ENCODE measurements around the gene EXOC2.

EXOC2 gene, protein sequence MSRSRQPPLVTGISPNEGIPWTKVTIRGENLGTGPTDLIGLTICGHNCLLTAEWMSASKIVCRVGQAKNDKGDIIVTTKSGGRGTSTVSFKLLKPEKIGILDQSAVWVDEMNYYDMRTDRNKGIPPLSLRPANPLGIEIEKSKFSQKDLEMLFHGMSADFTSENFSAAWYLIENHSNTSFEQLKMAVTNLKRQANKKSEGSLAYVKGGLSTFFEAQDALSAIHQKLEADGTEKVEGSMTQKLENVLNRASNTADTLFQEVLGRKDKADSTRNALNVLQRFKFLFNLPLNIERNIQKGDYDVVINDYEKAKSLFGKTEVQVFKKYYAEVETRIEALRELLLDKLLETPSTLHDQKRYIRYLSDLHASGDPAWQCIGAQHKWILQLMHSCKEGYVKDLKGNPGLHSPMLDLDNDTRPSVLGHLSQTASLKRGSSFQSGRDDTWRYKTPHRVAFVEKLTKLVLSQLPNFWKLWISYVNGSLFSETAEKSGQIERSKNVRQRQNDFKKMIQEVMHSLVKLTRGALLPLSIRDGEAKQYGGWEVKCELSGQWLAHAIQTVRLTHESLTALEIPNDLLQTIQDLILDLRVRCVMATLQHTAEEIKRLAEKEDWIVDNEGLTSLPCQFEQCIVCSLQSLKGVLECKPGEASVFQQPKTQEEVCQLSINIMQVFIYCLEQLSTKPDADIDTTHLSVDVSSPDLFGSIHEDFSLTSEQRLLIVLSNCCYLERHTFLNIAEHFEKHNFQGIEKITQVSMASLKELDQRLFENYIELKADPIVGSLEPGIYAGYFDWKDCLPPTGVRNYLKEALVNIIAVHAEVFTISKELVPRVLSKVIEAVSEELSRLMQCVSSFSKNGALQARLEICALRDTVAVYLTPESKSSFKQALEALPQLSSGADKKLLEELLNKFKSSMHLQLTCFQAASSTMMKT

DNA sequence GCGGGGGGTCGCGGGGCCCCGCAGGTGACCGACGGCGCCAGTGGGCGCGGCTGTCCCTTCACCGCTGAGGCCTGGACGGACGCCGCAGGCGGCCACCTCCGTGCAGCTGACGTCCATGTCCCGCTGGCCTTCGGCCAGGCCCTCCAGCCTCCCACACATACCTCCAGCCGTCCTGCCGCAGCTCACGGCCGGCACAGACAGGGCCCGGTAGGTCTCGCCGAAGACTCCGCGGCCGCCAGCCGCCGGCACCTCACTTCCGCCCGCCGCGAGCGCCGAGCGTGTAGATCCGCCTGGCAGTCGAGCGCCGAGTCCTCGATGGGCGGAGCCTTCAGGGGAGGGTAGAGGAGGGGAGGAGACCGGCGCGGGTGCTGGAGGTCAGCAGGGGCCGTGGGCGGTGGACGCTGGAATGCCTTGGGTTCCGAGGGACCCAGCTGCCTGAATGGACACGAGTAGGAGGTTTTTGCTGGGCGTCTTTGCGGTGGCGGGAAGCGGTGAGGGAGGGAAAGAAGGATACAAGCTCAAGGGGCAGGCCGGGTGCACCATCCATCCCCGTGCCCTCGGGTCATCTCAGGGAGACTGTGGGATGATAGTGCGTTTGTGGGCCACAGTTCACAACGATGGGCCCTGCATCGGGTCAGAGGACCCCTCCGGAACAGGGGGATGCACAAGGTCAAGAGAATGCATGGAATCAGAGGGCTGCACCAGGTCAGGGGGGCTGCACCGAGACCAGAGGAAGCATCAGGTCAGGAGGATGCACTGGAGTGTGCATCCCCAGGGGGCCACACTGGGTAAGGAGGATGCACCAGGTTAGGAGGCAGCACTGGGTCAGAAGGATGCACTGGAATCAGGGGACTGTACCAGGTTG, at the start of gene EXOC2:
EXOC2 (minus strand) TSS at position 282 of the 865 bp plus-strand sequence. CDS start 55,321 bp downstream, outside the sequence.
- in situ Hi-C loops (cut with HindIII; ENCODE audit: low sequenced_read_pairs), result no loop called here

- in situ Hi-C loops (cut with HindIII; ENCODE audit: low sequenced_read_pairs), result no loop called here
Measured at GRCh38 chr6:741410-742339, 48.7 kb upstream of the EXOC2 start.

DNA sequence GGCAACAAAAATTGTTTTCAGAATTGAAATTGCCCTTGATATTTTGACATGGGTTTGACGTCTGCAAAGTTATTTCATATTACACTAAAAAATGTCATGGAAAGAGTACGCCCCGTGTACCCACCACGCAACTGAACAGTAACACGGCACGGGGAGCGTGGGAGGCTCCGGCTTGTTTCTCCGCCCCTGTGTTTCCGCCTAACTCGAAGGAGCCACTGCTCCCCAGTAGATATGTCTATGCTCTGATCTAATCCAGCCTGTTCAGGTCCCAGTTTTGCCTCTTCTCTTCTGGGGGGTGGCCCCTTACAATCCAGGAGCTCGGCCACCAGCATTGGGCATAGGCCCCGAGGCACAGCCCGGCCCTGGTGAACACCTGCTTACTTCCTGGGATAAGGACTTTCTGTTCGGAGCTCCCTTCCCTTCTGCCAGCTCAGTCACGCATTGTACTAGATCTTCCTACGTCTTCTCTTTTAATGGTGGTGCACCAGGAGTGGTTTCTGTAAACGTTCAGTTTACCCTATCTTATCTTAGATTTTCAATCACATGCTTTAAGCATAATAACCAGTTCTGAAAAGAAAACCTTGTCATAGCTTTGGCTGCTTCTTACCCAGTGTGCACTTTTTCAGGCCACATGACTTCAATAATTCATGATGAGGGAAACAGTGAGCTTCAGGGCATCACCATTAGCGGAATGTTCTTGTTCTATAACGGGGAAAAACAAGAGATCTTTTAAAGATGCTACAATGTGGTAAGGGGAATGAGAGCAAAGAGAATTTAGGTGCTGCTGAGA, 43.9 kb upstream of the EXOC2 start:
- in situ Hi-C loops (cut with HindIII; ENCODE audit: low sequenced_read_pairs), result no loop called here

DNA sequence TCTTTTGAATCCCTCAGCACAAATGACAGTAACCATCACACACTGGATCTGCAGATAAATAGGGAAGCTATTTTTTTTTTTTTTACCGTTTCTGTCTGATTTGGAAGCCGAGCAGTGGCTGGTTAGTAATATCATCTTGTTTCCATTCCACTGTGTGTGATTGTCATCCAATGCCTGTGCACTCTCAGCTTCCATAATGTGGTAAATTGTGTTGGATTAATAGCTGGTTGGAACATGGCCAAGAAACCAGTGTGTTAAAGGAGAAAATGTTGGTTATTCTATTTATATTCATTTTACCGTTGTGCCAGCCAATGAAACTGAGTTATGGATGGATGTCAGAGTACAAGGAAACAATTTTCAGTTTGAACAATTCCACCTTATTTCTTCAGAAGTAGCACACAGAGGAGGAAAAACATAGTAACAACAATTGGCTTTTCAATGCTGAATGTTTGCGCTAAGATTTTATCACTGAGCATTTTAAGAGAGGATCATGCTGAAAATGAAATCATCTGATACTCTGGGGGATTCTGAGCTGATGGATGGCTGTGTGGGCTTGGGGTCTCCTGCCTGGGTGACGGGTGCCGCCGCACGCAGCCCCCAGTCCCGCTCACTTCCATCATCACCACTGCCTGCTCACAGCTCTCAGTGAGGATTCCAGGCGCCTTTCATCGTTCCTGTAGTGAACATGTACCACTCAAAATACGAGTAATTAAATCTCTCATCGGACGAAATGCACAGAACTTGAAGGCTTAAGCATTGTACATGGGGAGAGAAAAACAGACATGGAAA, 40.7 kb upstream of the EXOC2 start:
- in situ Hi-C loops (cut with HindIII; ENCODE audit: low sequenced_read_pairs), result no loop called here

- in situ Hi-C loops (cut with HindIII; ENCODE audit: low sequenced_read_pairs), result no loop called here
Measured at GRCh38 chr6:731924-732323, 39.0 kb upstream of the EXOC2 start.

DNA sequence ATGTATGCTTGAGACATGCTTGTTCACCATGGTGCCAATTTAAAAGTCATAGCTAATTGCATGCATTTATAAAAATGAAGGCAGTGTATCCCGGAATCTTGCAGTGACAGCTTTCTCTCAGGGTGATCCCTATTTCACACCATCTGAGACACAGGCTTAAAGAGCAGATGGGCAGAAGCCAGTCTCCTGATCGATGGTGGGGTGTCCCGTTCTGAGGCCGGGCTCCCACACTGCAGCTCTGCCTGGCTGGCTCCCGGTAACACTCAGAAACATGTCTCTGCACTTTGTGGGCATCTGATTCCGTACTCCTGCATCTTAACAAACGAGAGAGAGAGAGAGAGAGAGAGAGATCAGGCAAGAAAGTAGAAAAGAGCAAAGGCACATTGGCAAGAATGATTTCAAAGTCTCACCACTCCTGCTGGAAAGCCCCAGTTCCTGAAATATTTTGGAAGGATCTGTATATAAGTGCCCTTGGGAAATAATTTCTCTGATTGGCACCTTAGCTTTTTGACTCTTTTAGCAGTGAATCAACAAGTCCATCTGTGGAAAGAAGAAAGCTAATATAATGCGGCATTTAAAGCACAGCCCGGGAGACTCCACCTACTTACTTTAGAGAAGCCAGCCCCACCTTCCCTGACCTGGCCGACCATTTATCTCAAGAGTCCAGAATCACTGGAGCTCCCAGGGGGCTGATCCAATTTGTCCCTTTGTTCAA, 36.8 kb upstream of the EXOC2 start:
- in situ Hi-C loops (cut with HindIII; ENCODE audit: low sequenced_read_pairs), result no loop called here

DNA sequence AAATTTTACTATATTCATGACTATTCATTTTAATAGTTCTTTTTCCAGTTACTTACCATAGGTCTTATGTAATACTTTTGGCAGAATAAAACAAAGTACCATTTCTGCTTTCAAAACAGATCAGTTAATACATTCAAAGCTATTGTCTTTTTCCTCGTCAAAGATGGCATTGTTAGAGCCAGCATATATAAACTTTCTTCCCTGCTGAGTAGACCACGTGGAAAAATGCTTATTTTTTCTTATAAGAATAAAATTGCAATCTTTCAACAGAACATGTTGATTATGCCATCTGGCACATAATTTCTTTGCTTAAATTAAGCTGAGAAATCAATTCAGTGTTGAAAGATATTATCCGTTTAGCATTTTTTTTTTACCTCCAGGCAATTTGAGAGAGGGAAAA, 34.9 kb upstream of the EXOC2 start:
- in situ Hi-C loops (cut with HindIII; ENCODE audit: low sequenced_read_pairs), result no loop called here

GRCh38 chr6:723540-723939, 30.6 kb upstream of the EXOC2 start:
- in situ Hi-C loops (cut with HindIII; ENCODE audit: low sequenced_read_pairs), result no loop called here

DNA sequence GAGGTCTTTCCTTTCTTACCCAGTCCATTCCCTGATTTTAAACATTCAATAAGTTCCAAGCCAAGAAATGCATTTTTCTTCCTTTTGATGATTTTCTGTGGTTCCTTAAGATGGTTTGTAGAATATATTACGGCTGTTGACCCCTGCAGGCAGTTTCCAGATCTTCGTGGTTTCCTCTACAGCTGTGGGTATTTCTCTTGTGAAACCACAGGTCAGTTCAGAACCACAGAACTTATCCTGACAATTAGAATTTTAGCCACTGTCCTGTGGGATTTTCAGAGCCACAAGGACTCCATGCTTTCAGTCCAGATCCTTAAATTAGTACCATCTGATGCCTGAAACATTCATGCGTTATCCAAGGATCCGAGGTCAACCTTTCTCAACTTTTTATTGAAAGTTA, 29.7 kb upstream of the EXOC2 start:
- in situ Hi-C loops (cut with HindIII; ENCODE audit: low sequenced_read_pairs), result no loop called here

DNA sequence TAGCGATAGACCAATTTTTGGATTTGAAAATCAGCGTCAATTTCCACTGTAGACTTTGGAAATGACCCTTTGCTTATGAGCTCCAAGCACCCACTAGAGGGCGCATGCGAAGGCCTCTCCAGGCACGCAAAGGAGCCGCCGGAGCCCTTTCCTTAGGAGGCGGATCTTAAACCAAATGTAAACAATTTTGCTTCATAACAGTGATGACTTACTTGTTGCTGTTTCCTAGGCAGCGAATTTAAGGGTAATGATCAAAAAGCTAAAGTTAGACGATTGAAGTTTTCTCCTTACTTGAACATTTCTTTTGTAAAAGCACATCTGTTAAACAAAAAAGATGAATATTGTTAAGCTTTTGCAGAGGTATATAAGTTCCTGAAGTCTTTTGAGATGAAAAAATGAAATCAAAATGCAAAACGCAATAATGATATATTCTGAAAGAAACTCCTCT, 29.2 kb upstream of the EXOC2 start:
- in situ Hi-C loops (cut with HindIII; ENCODE audit: low sequenced_read_pairs), result no loop called here

DNA sequence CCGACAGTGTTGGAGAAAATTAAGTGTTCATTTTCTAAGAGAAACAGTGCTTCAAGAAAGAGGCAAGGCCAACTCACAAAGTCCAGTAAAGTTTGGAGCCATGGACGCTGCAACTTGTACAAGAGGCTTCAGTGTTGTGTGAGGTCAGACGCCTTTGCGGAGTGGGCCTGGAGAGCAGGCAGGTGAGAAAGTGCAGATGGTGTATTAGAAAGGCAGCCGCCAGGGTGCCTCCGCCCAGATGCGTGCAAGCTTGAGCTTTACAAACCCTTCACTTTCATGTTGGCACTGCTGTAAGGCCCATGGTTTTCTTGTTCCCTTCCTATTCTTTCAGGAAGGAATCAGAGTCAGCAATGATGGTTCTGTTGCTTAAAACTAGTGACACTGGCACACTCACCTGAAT, 25.4 kb upstream of the EXOC2 start:
- in situ Hi-C loops (cut with HindIII; ENCODE audit: low sequenced_read_pairs), result no loop called here

GRCh38 chr6:717135-717534, 24.2 kb upstream of the EXOC2 start:
- in situ Hi-C loops (cut with HindIII; ENCODE audit: low sequenced_read_pairs), result no loop called here

- in situ Hi-C loops (cut with HindIII; ENCODE audit: low sequenced_read_pairs), result no loop called here
Measured at GRCh38 chr6:715709-716491, 23.0 kb upstream of the EXOC2 start.

GRCh38 chr6:714100-714499, 21.2 kb upstream of the EXOC2 start:
- in situ Hi-C loops (cut with HindIII; ENCODE audit: low sequenced_read_pairs), result no loop called here

- in situ Hi-C loops (cut with HindIII; ENCODE audit: low sequenced_read_pairs), result no loop called here
Measured at GRCh38 chr6:713351-713750, 20.4 kb upstream of the EXOC2 start.

- in situ Hi-C loops (cut with HindIII; ENCODE audit: low sequenced_read_pairs), result no loop called here
Measured at GRCh38 chr6:712805-713204, 19.9 kb upstream of the EXOC2 start.

DNA sequence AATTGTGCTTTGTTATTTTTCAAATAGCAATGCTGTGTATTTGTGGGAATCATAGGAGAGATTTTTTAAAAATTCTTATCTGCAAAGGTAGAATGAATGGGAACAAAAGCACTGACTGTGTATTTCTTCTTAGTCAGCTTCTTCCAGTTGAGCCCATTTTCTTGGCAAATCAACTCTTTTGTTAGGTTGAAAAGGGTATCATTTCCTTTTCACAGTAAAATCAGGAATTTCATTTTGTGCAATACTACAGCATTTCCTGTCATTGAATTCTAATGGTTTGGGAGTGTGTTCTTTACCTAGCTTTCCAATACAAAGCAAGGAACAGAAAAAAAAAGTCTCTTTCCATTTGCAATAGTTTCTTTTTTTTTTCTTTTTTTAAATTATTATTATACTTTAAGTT, 19.0 kb upstream of the EXOC2 start:
- in situ Hi-C loops (cut with HindIII; ENCODE audit: low sequenced_read_pairs), result no loop called here
